Gastrocnemius medialis (tissue), 4 donors: ENCODE results near the gene SPECC1.

Experiments used
- CTCF ChIP-seq, 5 experiments: fragments of 450-650 bp in 3 of 5; fragments of 200-600 bp in 2 of 5; sonication (generic) in 2 of 5; IDR thresholded peaks in 4 of 5; conservative IDR thresholded peaks in 1 of 5; 1 replicate in 4 of 5; 2 replicates in 1 of 5; pipeline ENCODE4 v1.5.1; 2016 to 2019; ENCODE audit warnings: antibody characterized with exemption in 5 of 5, mild to moderate bottlenecking in 3 of 5, moderate library complexity in 3 of 5
- POLR2A ChIP-seq, 2 donors: fragments of 450-650 bp; IDR thresholded peaks; one replicate each; pipeline ENCODE4 v1.6.1; 2017; ENCODE audit warnings: antibody characterized with exemption in 2 of 2, mild to moderate bottlenecking in 2 of 2, moderate library complexity in 2 of 2

GRCh38 chr17:20127360-20128035, 118.3 kb downstream of the SPECC1 start:
- no peak for TF ChIP-seq CTCF (IDR thresholded peaks at IDR 0.05 in 4 of 5, conservative IDR thresholded peaks at IDR 0.05 in 1 of 5)
- no peak for TF ChIP-seq POLR2A (IDR thresholded peaks at IDR 0.05)
